GM08714 (cell line): ENCODE measurements around the gene ZFYVE16.
"Not testable (repeated sequence)": the region's sequence is repeated elsewhere in the genome, so short reads cannot be mapped to it uniquely, and the experiment has no call there.

ENCODE experiments used
- H3K4me3 ChIP-seq: fragments of 200-500 bp; sonication (Bioruptor generic); 2 replicates; pipeline ENCODE4 v1.5.1; 2014; ENCODE audit warnings: mild to moderate bottlenecking, low read length, inconsistent platforms
- ZNF274 ChIP-seq: IDR thresholded peaks from 2 replicates; pipeline ENCODE4 v1.6.1; 2012; ENCODE audit warnings: mild to moderate bottlenecking, low read depth, low read length

ZFYVE16 gene

DNA sequence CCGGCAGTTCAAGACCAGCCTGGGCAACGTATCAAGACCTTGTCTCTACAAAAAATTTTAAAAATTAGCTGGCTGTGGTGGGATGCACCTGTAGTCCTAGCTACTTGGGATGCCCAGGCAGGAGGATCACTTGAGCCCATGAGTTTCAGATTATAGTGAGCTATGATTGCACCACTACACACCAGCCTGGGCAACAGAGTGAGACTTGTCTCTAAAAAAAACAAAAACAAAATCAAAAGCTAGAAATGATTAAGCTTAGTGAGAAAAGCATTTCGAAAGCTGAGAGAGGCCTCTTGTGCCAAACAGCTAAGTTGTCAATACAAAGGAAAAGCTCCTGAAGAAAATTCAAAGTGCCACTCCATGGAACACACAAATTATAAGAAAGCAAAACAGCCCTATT is 84.9 kb downstream of the ZFYVE16 start:
- no peak for TF ChIP-seq ZNF274

DNA sequence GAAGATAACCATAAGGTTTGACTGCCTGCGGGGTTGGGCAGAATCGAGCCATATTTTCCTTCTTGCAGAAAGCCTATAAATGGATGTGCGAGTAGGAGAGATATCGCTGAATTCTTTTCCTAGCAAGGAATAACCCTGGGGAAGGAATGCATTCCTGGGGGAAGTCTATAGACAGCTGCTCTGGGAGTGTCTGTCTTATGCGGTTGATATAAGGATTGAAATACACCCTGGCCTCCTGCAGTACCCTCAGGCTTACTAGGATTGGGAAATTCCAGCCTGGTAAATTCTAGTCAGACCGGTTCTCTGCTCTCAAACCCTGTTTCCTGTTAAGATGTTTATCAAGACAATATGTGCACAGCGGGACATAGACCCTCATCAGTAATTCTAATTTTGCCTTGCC is 85.6 kb downstream of the ZFYVE16 start:
- H3K4me3 ChIP-seq, result not testable (repeated sequence)

More for the DNA sequence above, 84.9 kb downstream of the ZFYVE16 start:
- H3K4me3 ChIP-seq, result no peak overlapping the region

DNA sequence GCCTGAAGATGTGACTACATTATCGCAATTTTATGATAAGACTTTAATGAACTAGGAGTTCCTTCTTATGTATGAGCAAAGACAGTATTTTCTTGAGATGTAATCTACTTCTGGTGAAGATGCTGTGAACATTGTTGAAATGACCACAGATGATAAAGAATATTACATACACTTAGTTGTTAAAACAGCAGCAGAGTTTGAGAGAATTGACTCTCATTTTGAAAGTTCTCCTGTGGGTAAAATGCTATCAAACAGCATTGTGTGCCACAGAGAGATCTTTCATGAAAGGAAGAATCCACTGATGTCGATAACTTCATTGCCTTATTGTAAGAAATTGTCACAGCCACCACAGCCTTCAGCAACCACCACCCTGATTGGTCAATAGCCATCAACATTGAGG is 88.0 kb downstream of the ZFYVE16 start:
- TF ChIP-seq ZNF274, result no peak
- no peak overlapping the region for H3K4me3 ChIP-seq

DNA sequence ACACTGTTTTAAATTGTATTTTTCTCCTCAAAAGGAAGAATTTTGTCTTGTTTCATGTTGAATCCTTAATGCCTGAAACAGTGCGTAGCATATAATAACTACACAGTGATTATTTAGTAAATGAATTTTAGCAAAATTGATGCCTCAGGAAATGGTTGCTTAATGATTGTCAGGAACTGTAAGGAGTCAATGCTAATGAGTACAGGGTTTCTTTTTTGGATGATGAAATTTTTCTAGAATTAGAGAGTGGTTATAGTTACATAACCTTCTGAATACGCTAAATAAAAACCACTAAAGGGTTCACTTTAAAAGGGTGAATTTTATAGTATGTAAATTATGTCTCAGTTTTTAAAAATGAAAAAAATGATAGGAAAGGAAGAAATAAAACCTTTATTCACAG is 94.9 kb downstream of the ZFYVE16 start:
- no peak for TF ChIP-seq ZNF274
- H3K4me3 ChIP-seq, result no peak overlapping the region

DNA sequence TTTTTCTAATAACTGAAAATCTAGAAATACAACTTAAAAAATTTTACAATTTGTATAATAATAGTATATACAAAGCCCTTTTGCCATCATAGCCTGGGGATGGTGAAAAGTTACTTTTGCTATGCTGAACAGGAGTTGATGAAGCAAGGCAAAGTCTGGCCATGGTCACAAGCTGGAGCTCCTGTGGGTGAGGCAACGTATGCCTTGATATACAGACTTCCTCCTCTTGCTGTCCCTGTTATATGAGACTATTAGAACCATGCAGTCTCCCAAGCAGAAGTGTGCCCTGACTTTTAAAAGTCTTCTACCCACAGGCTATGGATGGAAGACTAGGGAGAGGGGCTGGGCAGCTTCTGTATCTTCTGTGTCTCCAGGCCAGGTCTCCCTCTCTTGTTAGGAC is 95.8 kb downstream of the ZFYVE16 start:
- TF ChIP-seq ZNF274, result no peak
- H3K4me3 ChIP-seq, result no peak overlapping the region; the same call in 1 of the 2 replicates

DNA sequence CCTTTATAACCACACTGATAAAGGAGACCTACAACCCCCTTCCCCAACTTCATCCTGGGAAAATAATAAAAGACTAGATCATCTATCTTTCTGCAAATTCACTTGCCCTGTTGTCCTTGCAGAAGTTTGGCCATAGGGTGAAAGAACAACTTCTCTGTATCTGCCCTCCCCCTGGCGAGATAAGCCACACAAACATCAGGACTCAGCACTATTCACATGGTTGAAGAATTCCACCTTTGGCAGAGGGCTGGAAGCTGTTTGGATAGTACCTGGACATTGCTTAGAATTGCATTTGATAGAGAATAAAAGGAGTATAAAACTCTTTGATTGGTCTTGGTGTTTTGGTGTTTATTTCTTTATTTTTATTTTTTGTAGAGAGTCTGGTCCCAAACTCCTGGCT is 97.0 kb downstream of the ZFYVE16 start:
- TF ChIP-seq ZNF274, result no peak
- H3K4me3 ChIP-seq, result no peak overlapping the region

DNA sequence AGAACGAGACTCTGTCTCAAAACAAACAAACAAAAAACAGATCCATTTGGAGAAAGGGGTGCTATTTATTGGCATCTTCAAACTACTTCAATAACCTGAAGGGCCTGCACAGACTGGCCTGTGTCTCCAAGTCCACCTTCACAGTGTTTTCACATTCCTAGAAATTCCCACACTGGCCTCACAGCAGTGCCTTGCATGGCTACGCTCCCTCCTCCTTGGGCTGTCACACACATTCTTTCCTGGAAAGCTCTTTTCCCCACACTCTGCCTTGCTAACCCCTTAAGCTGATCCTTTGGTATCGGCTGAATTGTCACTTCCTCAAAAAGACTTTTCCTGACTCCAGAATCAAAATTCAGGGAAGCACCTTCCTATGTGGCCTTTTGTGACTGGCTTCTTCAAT is 99.8 kb downstream of the ZFYVE16 start:
- TF ChIP-seq ZNF274, result no peak
- H3K4me3 ChIP-seq, result no peak overlapping the region

DNA sequence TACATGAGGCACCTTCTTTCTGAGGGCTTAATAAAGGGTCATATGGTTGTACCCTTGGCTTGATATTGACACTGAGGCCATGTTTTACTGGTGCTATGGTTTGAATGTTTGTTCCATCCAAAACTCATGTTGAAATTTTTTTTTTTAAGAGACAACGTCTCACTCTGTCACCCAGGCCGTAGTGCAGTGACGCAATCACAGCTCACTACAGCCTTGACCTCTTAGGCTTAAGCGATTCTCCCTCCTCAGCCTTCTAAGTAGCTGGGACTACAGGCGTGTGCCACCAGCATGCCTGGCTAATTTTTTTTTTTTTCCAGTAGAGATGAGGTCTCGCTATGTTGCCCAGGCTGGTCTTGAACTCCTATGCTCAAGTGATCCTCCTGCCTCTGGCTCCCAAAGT is 101.0 kb downstream of the ZFYVE16 start:
- no peak for TF ChIP-seq ZNF274

DNA sequence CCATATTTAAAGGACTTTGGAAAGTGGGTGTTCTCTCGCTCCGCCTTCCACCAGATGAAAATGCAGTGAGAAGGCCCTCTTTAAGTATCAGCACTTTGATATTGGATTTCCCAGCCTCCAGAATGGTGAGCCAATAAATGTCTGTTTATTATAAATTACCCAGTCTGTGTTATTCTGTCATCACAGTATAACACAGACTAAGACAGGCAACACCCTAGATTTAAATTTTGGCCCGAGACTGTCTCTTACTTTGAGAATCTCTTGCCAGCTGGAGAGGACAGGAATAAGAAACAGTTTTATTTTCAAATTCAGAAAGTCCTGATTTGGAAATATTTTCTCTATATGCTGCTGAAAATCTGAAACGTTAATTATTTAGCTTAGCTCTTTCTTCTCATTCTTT is 101.5 kb downstream of the ZFYVE16 start:
- H3K4me3 ChIP-seq, result no peak overlapping the region
- no peak for TF ChIP-seq ZNF274

More for the DNA sequence above, 101.0 kb downstream of the ZFYVE16 start:
- no peak overlapping the region for H3K4me3 ChIP-seq

DNA sequence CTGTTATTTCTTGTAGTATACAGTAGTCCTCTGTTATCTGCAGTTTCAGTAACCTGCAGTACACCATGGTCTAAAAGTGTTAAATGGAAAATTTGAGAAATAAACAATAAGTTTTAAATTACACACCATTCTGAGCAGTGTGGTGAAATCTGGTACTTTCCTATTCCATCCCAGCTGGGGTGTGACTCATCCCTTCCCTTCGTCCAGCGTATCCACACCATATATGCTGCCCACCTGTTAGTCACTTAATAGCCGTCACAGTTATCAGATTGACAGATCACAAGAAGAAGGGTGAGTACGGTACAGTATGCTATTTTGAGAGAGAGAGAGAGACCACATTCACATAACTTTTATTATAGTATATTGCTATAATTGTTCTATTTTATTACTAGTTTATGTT is 109.0 kb downstream of the ZFYVE16 start:
- no peak for TF ChIP-seq ZNF274
- no peak overlapping the region for H3K4me3 ChIP-seq
